ENCODE data around the gene SLC38A8.

The SLC38A8 gene

DNA sequence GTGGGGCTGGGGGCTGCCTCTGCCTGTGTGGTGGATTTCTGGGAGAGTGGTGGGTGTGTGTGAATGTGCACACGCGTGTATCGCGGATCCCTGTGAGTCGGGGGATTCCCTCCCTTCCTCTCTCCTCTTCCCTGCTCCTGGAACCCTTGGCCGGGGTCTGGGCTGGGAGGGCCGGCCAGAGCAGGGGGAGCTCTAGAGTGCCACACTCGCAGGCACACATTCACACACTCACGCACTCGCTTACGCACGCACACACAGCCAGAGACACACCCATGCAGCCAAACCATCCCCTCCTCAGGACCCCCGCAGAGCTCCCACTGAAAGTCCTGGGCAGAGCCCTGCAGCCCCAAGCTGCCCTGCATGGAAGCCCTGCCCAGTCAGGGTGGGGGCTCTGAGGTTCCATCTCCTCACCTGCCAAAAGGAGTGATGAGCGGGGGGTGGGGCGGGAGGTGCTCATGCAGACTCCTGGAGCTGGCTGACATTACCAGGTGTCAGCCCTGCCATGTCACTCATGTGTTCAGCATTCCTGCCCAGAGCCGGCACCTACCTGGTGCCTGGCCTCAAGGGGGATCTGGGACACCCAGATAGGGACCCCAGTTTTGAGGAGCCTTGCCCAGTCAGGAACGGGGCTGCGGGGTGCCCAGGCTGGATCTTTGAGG is 72.7 kb downstream of the SLC38A8 start:
- TF ChIP-seq, protein P1, sequence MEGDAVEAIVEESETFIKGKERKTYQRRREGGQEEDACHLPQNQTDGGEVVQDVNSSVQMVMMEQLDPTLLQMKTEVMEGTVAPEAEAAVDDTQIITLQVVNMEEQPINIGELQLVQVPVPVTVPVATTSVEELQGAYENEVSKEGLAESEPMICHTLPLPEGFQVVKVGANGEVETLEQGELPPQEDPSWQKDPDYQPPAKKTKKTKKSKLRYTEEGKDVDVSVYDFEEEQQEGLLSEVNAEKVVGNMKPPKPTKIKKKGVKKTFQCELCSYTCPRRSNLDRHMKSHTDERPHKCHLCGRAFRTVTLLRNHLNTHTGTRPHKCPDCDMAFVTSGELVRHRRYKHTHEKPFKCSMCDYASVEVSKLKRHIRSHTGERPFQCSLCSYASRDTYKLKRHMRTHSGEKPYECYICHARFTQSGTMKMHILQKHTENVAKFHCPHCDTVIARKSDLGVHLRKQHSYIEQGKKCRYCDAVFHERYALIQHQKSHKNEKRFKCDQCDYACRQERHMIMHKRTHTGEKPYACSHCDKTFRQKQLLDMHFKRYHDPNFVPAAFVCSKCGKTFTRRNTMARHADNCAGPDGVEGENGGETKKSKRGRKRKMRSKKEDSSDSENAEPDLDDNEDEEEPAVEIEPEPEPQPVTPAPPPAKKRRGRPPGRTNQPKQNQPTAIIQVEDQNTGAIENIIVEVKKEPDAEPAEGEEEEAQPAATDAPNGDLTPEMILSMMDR (conservative IDR thresholded peaks at IDR 0.05), result no peak
- TF ChIP-seq ZFX (IDR thresholded peaks at IDR 0.05), result no peak
- H3K27ac ChIP-seq, result no peak overlapping the region

DNA sequence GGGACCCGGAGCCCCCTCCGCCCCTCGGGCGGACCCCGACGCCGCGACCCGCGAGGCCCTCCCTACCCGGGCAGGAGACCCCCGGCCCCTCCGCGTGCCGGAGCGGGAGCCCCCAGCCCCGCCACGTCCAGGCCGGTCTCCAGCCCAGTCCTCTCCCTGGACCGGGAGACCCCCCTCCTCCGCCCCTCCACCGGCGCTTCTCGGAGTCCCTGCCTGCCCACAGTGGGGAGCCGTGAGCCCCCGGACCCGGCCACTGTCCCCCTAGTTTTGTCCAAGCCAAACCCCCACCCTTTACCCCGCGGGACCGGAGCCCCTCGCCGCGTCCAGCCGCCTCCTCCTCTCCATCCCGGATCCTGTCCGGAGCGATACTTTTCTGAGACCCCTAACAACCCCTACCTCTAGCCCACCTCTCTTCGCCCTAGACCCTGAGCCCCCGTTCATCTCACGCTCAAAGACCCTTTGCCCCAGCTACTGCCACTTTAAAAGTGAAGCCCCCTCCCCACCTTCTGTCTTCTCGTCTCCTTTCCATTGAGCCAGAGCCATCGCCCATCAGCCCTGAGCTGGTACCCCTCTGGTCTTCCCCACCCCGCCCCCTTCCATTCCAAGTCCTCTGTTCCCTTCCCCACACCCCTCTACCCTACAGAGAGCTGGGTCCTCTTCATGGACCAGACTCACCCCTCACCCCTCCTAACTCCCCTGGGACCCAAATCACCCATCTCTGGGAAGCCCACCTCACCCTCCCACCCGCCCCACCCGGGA is 73.5 kb downstream of the SLC38A8 start:
- H3K27ac ChIP-seq, result no peak overlapping the region
- TF ChIP-seq, protein P1 (conservative IDR thresholded peaks at IDR 0.05), result no peak
- no peak for TF ChIP-seq ZFX (IDR thresholded peaks at IDR 0.05)

DNA sequence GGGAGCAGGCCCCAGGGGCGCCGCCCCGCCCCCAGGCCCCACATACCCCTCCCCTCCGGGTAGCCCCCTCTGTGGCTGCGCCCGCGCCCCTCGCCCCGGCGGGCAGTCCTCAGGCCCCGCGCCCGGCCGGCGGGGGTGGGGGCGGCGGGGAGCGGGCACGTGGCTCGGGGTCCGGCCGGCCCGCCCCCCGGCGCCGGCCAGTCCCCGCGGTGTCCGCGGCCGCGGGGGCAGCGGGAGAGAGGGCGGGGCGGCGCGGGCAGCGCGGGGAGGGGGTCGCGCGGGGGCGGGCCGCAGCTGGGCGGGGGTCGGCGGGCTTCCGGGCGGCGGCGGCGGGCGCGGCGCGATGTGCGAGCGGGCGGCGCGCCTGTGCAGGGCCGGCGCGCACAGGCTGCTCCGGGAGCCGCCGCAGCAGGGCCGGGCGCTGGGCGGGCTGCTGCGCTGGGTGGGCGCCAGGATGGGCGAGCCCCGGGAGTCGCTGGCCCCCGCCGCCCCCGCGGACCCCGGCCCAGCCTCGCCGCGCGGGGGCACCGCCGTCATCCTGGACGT is 74.2 kb downstream of the SLC38A8 start:
- TF ChIP-seq, protein P1 (conservative IDR thresholded peaks at IDR 0.05), result no peak; the same call in 1 of the 2 replicates
- no peak for TF ChIP-seq ZFX (IDR thresholded peaks at IDR 0.05)
- H3K27ac ChIP-seq, result no peak overlapping the region

DNA sequence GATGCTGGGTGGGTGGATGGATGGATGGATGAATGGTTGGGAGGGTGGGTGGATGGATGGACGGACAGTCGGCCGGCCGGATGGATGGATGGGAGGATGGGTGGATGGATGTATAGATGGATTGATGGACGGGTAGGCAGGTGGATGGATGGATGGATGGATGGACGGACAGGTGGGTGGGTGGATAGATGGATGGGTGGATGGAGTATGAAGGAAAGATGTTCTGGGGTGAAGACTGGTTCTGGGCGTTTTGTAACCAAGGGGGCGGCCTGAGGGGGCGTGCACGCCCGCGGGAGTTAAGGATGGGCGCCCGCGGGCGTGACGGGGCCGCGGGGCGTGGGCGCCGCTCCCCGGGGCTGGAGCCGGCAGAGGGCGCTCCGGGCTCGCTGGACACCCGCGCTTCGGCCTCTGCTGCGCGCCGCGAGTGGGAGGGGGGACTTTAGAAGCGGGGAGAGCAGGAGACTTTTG is 74.7 kb downstream of the SLC38A8 start, which contains the start of gene NECAB2:
TSS of gene NECAB2 (plus strand) at position 407 of the 468 bp plus-strand sequence. CDS start 405 bp downstream, outside the sequence.
- no peak for TF ChIP-seq ZFX (IDR thresholded peaks at IDR 0.05)
- TF ChIP-seq, protein P1 (conservative IDR thresholded peaks at IDR 0.05), result peak; percentile 84
- no peak within 1 kb of the TSS for H3K27ac ChIP-seq

DNA sequence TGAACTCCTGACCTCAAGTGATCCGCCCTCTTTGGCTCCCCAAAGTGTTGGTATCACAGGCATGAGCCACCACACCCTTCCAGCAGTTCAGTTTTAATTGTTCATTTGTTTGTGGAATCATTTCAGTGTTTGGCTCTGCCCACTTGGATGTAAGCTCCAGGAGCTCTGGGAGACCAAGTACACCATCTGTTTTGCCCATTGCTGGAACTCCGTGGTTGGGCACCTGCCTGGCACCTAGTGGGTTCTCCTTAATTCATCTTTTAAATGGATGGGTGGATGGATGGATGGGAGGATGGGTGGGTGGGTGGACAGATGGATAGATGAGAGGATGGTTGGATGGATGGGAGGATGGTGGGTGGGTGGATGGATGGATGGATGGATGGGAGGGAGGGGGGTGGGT is 75.5 kb downstream of the SLC38A8 start:
- TF ChIP-seq ZFX (IDR thresholded peaks at IDR 0.05), result no peak
- TF ChIP-seq, protein P1 (conservative IDR thresholded peaks at IDR 0.05), result no peak
- H3K27ac ChIP-seq, result no peak overlapping the region

DNA sequence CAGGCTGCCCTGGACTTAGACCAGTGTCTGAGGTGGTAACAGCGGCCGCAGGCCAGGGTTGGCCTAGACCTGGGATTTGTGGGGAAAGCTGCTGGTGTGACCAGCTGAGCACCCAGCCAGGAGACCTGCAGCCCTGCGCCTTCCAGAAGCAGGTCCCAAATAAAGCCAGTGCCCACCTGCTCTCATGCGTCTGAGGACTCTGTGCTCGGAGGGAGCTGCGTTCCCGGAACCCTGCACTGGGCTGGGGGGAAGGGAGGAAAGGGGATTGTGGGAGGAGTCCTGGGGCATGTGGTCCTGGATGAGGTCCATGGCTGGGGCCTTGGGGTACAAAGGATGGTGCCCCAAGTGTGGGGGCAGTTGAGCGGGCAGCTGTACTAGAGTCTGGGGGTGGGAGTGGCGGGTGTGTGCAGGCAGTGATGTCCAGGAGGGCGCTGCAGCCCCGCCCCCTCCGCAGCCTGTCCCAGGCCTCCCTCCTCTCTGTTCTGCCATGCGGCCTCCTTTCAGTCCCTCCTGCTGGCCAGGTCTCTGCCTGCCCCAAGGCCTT is 76.4 kb downstream of the SLC38A8 start:
- TF ChIP-seq, protein P1 (conservative IDR thresholded peaks at IDR 0.05), result no peak
- TF ChIP-seq ZFX (IDR thresholded peaks at IDR 0.05), result no peak
- no peak overlapping the region for H3K27ac ChIP-seq
